H9 (cell line): ENCODE measurements around the gene SOX12. TPM values are rescaled to one million over a fixed set of nuclear protein-coding genes. Genes with fewer than 3 reads are reported as not detected.
"Not testable (repeated sequence)": the region's sequence is repeated elsewhere in the genome, so short reads cannot be mapped to it uniquely, and the experiment has no call there.

Experiments used
- DNase-seq: peaks from one replicate; pipeline ENCODE4 v3.0.0-alpha.2; 2017
- H2AFZ ChIP-seq: one replicate; pipeline ENCODE4 v1.6.1; 2013; ENCODE audit warnings: mild to moderate bottlenecking, low read length, control low read depth, moderate library complexity
- H2AK5ac ChIP-seq: 2 replicates; pipeline ENCODE4 v1.6.1; 2013; ENCODE audit warnings: low read length, control low read depth, mixed read lengths; ENCODE audit not compliant: insufficient read length
- H2BK120ac ChIP-seq: one replicate; pipeline ENCODE4 v1.6.1; 2013; ENCODE audit warnings: low read depth, mild to moderate bottlenecking, low read length, control low read depth, inconsistent platforms; ENCODE audit not compliant: poor library complexity, severe bottlenecking
- H2BK12ac ChIP-seq: 2 replicates; pipeline ENCODE4 v1.6.1; 2013; ENCODE audit warnings: low read length, control low read depth, mixed read lengths, low read depth; ENCODE audit not compliant: insufficient read length
- H2BK15ac ChIP-seq: 2 replicates; pipeline ENCODE4 v1.6.1; 2013; ENCODE audit warnings: low read depth, low read length, control low read depth
- H2BK20ac ChIP-seq: one replicate; pipeline ENCODE4 v1.6.1; 2013; ENCODE audit warnings: low read depth, mild to moderate bottlenecking, low read length, control low read depth, inconsistent platforms; ENCODE audit not compliant: poor library complexity, severe bottlenecking
- H2BK5ac ChIP-seq: 2 replicates; pipeline ENCODE4 v1.6.1; 2013; ENCODE audit warnings: low read length, control low read depth, mixed read lengths; ENCODE audit not compliant: insufficient read length
- H3K14ac ChIP-seq: 2 replicates; pipeline ENCODE4 v1.6.1; 2013; ENCODE audit warnings: low read length, control low read depth; ENCODE audit not compliant: insufficient read depth
- H3K18ac ChIP-seq: 2 replicates; pipeline ENCODE4 v1.6.1; 2013; ENCODE audit warnings: low read depth, mild to moderate bottlenecking, mixed read lengths, low read length, control low read depth; ENCODE audit not compliant: insufficient read length
- H3K23ac ChIP-seq: 2 replicates; pipeline ENCODE4 v1.6.1; 2013; ENCODE audit warnings: low read length, control low read depth, mixed read lengths, low read depth; ENCODE audit not compliant: insufficient read length
- H3K23me2 ChIP-seq: 2 replicates; pipeline ENCODE4 v1.6.1; 2013; ENCODE audit warnings: low read depth, mild to moderate bottlenecking, mixed read lengths, low read length, control low read depth; ENCODE audit not compliant: insufficient read length, poor library complexity, severe bottlenecking
- H3K27ac ChIP-seq: 2 replicates; pipeline ENCODE4 v1.5.1; 2013; ENCODE audit warnings: low read length, control low read depth, mixed read lengths, low read depth; ENCODE audit not compliant: insufficient read length
- H3K27me3 ChIP-seq: 2 replicates; pipeline ENCODE4 v1.6.1; 2013; ENCODE audit warnings: low read length, control low read depth, inconsistent platforms; ENCODE audit not compliant: insufficient read depth
- H3K4ac ChIP-seq: 2 replicates; pipeline ENCODE4 v1.6.1; 2013; ENCODE audit warnings: low read depth, mild to moderate bottlenecking, control low read depth, inconsistent platforms, low read length, moderate library complexity
- H3K4me1 ChIP-seq: 2 replicates; pipeline ENCODE4 v1.6.1; 2013; ENCODE audit warnings: low read length, control low read depth, inconsistent platforms; ENCODE audit not compliant: insufficient read depth
- H3K4me2 ChIP-seq: 2 replicates; pipeline ENCODE4 v1.6.1; 2013; ENCODE audit warnings: low read length, control low read depth, mixed read lengths; ENCODE audit not compliant: insufficient read length, insufficient read depth
- H3K56ac ChIP-seq: 2 replicates; pipeline ENCODE4 v1.6.1; 2013; ENCODE audit warnings: low read depth, mild to moderate bottlenecking, mixed read lengths, low read length, control low read depth; ENCODE audit not compliant: insufficient read length
- H3K79me1 ChIP-seq: 2 replicates; pipeline ENCODE4 v1.6.1; 2013; ENCODE audit warnings: low read depth, mild to moderate bottlenecking, moderate library complexity, low read length, control low read depth, inconsistent platforms; ENCODE audit not compliant: insufficient read depth, poor library complexity, severe bottlenecking
- H3K79me2 ChIP-seq: 2 replicates; pipeline ENCODE4 v1.6.1; 2013; ENCODE audit warnings: low read length, control low read depth, inconsistent platforms; ENCODE audit not compliant: insufficient read depth
- H3K9ac ChIP-seq: 2 replicates; pipeline ENCODE4 v1.6.1; 2013; ENCODE audit warnings: low read length, control low read depth, mixed read lengths; ENCODE audit not compliant: insufficient read length; ENCODE audit errors: extremely low read depth
- H3K9me3 ChIP-seq: one replicate; pipeline ENCODE4 v1.6.1; 2013; ENCODE audit warnings: low read depth, low read length, inconsistent platforms; ENCODE audit not compliant: control insufficient read depth
- H3T11ph ChIP-seq: one replicate; pipeline ENCODE4 v1.6.1; 2013; ENCODE audit warnings: mild to moderate bottlenecking, low read length, control low read depth, inconsistent platforms
- H4K20me1 ChIP-seq: one replicate; pipeline ENCODE4 v1.6.1; 2013; ENCODE audit not compliant: control insufficient read depth, insufficient read length, insufficient read depth
- H4K5ac ChIP-seq: 2 replicates; pipeline ENCODE4 v1.6.1; 2013; ENCODE audit warnings: low read depth, mild to moderate bottlenecking, mixed read lengths, low read length, control low read depth; ENCODE audit not compliant: insufficient read length
- H4K8ac ChIP-seq: replicated peaks from 2 replicates; pipeline ENCODE4 v1.6.1; 2013; ENCODE audit warnings: low read length, control low read depth, mixed read lengths, low read depth; ENCODE audit not compliant: insufficient read length
- H4K91ac ChIP-seq: 2 replicates; pipeline ENCODE4 v1.6.1; 2013; ENCODE audit warnings: low read depth, mild to moderate bottlenecking, moderate library complexity, mixed read lengths, low read length, control low read depth; ENCODE audit not compliant: insufficient read length
- H3K27ac Mint-ChIP-seq, 3 experiments: 2 replicates in 2 of 3; 3 replicates in 1 of 3; pipeline ENCODE4 v1.8.0; 2020 to 2021; ENCODE audit warnings: mixed read lengths in 3 of 3, mild to moderate bottlenecking in 1 of 3, moderate library complexity in 1 of 3
- H3K27me3 Mint-ChIP-seq: 2 replicates; pipeline ENCODE4 v1.8.0; 2021; ENCODE audit warnings: low read depth, mild to moderate bottlenecking, moderate library complexity, mixed read lengths
- H3K36me3 Mint-ChIP-seq, 3 experiments: 2 replicates in 2 of 3; 3 replicates in 1 of 3; pipeline ENCODE4 v1.8.0; 2020 to 2021; ENCODE audit warnings: low read depth in 3 of 3, mixed read lengths in 3 of 3; ENCODE audit not compliant: insufficient read depth in 1 of 3
- H3K4me1 Mint-ChIP-seq, 2 experiments: 2 replicates each; pipeline ENCODE4 v1.8.0; 2020; ENCODE audit warnings: mixed read lengths in 2 of 2
- H3K4me3 Mint-ChIP-seq, 2 experiments: 2 replicates in 1 of 2; 3 replicates in 1 of 2; pipeline ENCODE4 v1.8.0; 2020 to 2021; ENCODE audit warnings: mild to moderate bottlenecking in 2 of 2, mixed read lengths in 2 of 2, moderate library complexity in 1 of 2
- H3K9me3 Mint-ChIP-seq, 2 experiments: 2 replicates in 1 of 2; 3 replicates in 1 of 2; pipeline ENCODE4 v1.8.0; 2020; ENCODE audit warnings: mild to moderate bottlenecking in 2 of 2, mixed read lengths in 2 of 2, moderate library complexity in 1 of 2
- WGBS: extraction: QIAGEN DNeasy Blood & Tissue Kit; methylation state at CpG from one replicate; pipeline ENCODE4 v1.1.7; 2013; ENCODE audit warnings: missing lambda C conversion rate, low lambda C conversion rate, mixed read lengths; ENCODE audit not compliant: insufficient read length; ENCODE audit errors: extremely low coverage; 5-methylcytosine and 5-hydroxymethylcytosine counted together
- total RNA-seq: library from RNA; stranded (reverse); gene quantifications from 2 replicates; pipeline ENCODE4 v1.2.1, GENCODE V29; 2021
- TF ChIP-seq, protein P1 (sequence below): fragments of 200-600 bp; sonication (generic); conservative IDR thresholded peaks from 3 replicates; pipeline ENCODE4 v1.8.0; 2021; ENCODE audit warnings: antibody characterized with exemption, mild to moderate bottlenecking

The SOX12 gene
- total RNA-seq, 1 experiment from 2014 or later: 54.4 TPM

- no peak overlapping the region for H3K4me2 ChIP-seq
- H3K4me3 Mint-ChIP-seq: no peak overlapping the region
- TF ChIP-seq, protein P1, sequence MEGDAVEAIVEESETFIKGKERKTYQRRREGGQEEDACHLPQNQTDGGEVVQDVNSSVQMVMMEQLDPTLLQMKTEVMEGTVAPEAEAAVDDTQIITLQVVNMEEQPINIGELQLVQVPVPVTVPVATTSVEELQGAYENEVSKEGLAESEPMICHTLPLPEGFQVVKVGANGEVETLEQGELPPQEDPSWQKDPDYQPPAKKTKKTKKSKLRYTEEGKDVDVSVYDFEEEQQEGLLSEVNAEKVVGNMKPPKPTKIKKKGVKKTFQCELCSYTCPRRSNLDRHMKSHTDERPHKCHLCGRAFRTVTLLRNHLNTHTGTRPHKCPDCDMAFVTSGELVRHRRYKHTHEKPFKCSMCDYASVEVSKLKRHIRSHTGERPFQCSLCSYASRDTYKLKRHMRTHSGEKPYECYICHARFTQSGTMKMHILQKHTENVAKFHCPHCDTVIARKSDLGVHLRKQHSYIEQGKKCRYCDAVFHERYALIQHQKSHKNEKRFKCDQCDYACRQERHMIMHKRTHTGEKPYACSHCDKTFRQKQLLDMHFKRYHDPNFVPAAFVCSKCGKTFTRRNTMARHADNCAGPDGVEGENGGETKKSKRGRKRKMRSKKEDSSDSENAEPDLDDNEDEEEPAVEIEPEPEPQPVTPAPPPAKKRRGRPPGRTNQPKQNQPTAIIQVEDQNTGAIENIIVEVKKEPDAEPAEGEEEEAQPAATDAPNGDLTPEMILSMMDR: no peak
- no peak overlapping the region for H3K27ac ChIP-seq
- peaks cover 6% of the 10 kb centered on the region; the same call in 1 of the 2 replicates for H3K27me3 ChIP-seq
- H4K8ac ChIP-seq: no peak overlapping the region
- DNase-seq: no peak
- no peak overlapping the region for H2AK5ac ChIP-seq
- H2AFZ ChIP-seq: no peak overlapping the region
- H2BK120ac ChIP-seq: no peak overlapping the region
- no peak overlapping the region for H4K5ac ChIP-seq
- H3K18ac ChIP-seq: no peak overlapping the region
- no peak overlapping the region for H3K4ac ChIP-seq
- H3K23ac ChIP-seq: no peak overlapping the region
- no peak overlapping the region for H2BK15ac ChIP-seq
- H2BK12ac ChIP-seq: no peak overlapping the region
- no peaks in the 10 kb centered on the region for H3K23me2 ChIP-seq
- no peak overlapping the region for H2BK20ac ChIP-seq
- H4K20me1 ChIP-seq: peaks cover 2% of the 10 kb centered on the region
- no peak overlapping the region for H3K27ac Mint-ChIP-seq
- H3K9me3 ChIP-seq: no peaks in the 10 kb centered on the region
- no peaks in the 10 kb centered on the region for H3K79me2 ChIP-seq
- peaks cover 2% of the 10 kb centered on the region; the same call in 1 of the 2 replicates for H3K4me1 ChIP-seq
- no peaks in the 10 kb centered on the region for H3K79me1 ChIP-seq
- H3K9ac ChIP-seq: no peak overlapping the region
- no peak overlapping the region for H3T11ph ChIP-seq
- H3K36me3 Mint-ChIP-seq: peaks cover 0 to 4% (median 4%) of the 10 kb centered on the region in 3 experiments; a peak in 3 of 7 replicates
- H3K4me1 Mint-ChIP-seq: peaks cover 10 to 14% of the 10 kb centered on the region in 2 experiments
- H3K9me3 Mint-ChIP-seq: no peaks in the 10 kb centered on the region
- no peak overlapping the region for H2BK5ac ChIP-seq
- no peak overlapping the region for H3K56ac ChIP-seq
- H3K27me3 Mint-ChIP-seq: peaks cover 63% of the 10 kb centered on the region
- H4K91ac ChIP-seq: no peak overlapping the region
- no CpG with 5 or more reads among the region's 8 CpGs for WGBS
- H3K14ac ChIP-seq: no peak overlapping the region
Observed at GRCh38 chr20:334578-334977, 9.2 kb downstream of the SOX12 start.

GRCh38 chr20:336040-336439 is 10.7 kb downstream of the SOX12 start:
- not testable (repeated sequence) for H3K4me1 ChIP-seq, H3K4ac ChIP-seq, H3K23me2 ChIP-seq, H4K5ac ChIP-seq, H4K20me1 ChIP-seq, H2AFZ ChIP-seq, H3K9ac ChIP-seq, H4K8ac ChIP-seq, H3K79me1 ChIP-seq, H3K79me2 ChIP-seq, H2BK12ac ChIP-seq, H3K56ac ChIP-seq, H2BK120ac ChIP-seq, H2BK5ac ChIP-seq, DNase-seq, H2AK5ac ChIP-seq, H3K27me3 ChIP-seq, H3K18ac ChIP-seq, H2BK15ac ChIP-seq, H3K9me3 Mint-ChIP-seq, H3K27ac Mint-ChIP-seq, H3T11ph ChIP-seq, H3K36me3 Mint-ChIP-seq, H3K4me3 Mint-ChIP-seq, H3K14ac ChIP-seq, H3K23ac ChIP-seq, H3K27ac ChIP-seq, H4K91ac ChIP-seq, H3K4me2 ChIP-seq, H2BK20ac ChIP-seq, H3K4me1 Mint-ChIP-seq, H3K9me3 ChIP-seq
- H3K27me3 Mint-ChIP-seq: peaks cover 78% of the 10 kb centered on the region
- no CpG with 5 or more reads among the region's 1 CpG for WGBS
